NCI-H1105 treated with DMSO at 0.1 percent for 48 hours (cell line): ENCODE measurements around the gene DRD2.

Source experiments
- DNase-seq: peaks from one replicate; lab custom pipeline; 2025; lab: John Stamatoyannopoulos, UW

Gene DRD2

GRCh38 chr11:113446112-113446511 is 29.1 kb downstream of the DRD2 start:
- no peak for DNase-seq

- DNase-seq = no peak
Measured at GRCh38 chr11:113444502-113445123, 30.6 kb downstream of the DRD2 start.

GRCh38 chr11:113440816-113441215 is 34.4 kb downstream of the DRD2 start:
- DNase-seq = no peak

GRCh38 chr11:113436672-113437252 is 38.4 kb downstream of the DRD2 start:
- no peak for DNase-seq

- no peak for DNase-seq
Measured at GRCh38 chr11:113435190-113435968, 39.8 kb downstream of the DRD2 start.

GRCh38 chr11:113431746-113432145 is 43.5 kb downstream of the DRD2 start:
- DNase-seq = no peak

- no peak for DNase-seq
Measured at GRCh38 chr11:113426686-113427085, 48.5 kb downstream of the DRD2 start.

- no peak for DNase-seq
Measured at GRCh38 chr11:113420808-113421207, 54.4 kb downstream of the DRD2 start.

- peak; percentile 92 for DNase-seq
Measured at GRCh38 chr11:113419454-113420003, 55.7 kb downstream of the DRD2 start.

- DNase-seq = no peak
Measured at GRCh38 chr11:113417428-113417827, 57.8 kb downstream of the DRD2 start.

- DNase-seq = no peak
Measured at GRCh38 chr11:113415343-113415742, 59.9 kb downstream of the DRD2 start.

- no peak for DNase-seq
Measured at GRCh38 chr11:113412675-113413074, 62.5 kb downstream of the DRD2 start.

- no peak for DNase-seq
Measured at GRCh38 chr11:113411536-113411935, 63.7 kb downstream of the DRD2 start.

GRCh38 chr11:113410414-113411135 is 64.6 kb downstream of the DRD2 start:
- no peak for DNase-seq

- DNase-seq = no peak
Measured at GRCh38 chr11:113409526-113409925, 65.7 kb downstream of the DRD2 start.

- no peak for DNase-seq
Measured at GRCh38 chr11:113408887-113409286, 66.3 kb downstream of the DRD2 start.

- DNase-seq = no peak
Measured at GRCh38 chr11:113408206-113408605, 67.0 kb downstream of the DRD2 start.

GRCh38 chr11:113407163-113407562 is 68.0 kb downstream of the DRD2 start:
- DNase-seq = no peak

- no peak for DNase-seq
Measured at GRCh38 chr11:113405724-113406478, 69.3 kb downstream of the DRD2 start.

- no peak for DNase-seq
Measured at GRCh38 chr11:113404859-113405430, 70.3 kb downstream of the DRD2 start.

- DNase-seq = peak; percentile 94
Measured at GRCh38 chr11:113401718-113402117, 73.5 kb downstream of the DRD2 start.
